Astrocyte (in vitro differentiated cells and primary cell): ENCODE data around the gene ANKH. TPM values are rescaled to one million over a fixed set of nuclear protein-coding genes. Genes with fewer than 3 reads are reported as not detected.
A peak's percentile ranks its signal among the peaks of the same experiment; 100 is the strongest.

Experiments
- DNase-seq: peaks from one replicate; pipeline ENCODE4 v3.0.0-alpha.2; 2010; ENCODE audit warnings: low read depth
- FAIRE-seq: peaks from 2 replicates; lab custom pipeline; 2011; peaks lifted over from hg19 to GRCh38; lab: Jason Lieb, UNC
- H2AFZ ChIP-seq: 2 replicates; pipeline ENCODE4 v1.6.0; 2012; ENCODE audit warnings: low read depth, low read length, inconsistent platforms
- H3K27ac ChIP-seq: 2 replicates; pipeline ENCODE4 v1.5.1; 2011; ENCODE audit warnings: low read depth, low read length, inconsistent platforms
- H3K27me3 ChIP-seq: 2 replicates; pipeline ENCODE4 v1.6.0; 2011; ENCODE audit warnings: low read length, inconsistent platforms; ENCODE audit not compliant: insufficient read depth
- H3K36me3 ChIP-seq: 2 replicates; pipeline ENCODE4 v1.5.1; 2011; ENCODE audit warnings: low read length, inconsistent platforms; ENCODE audit not compliant: insufficient read depth
- H3K4me1 ChIP-seq: 2 replicates; pipeline ENCODE4 v1.5.1; 2011; ENCODE audit warnings: low read length, inconsistent platforms; ENCODE audit not compliant: insufficient read depth
- H3K4me2 ChIP-seq: 2 replicates; pipeline ENCODE4 v1.6.0; 2012; ENCODE audit warnings: low read length, inconsistent platforms
- H3K4me3 ChIP-seq: 2 replicates; pipeline ENCODE4 v1.5.1; 2011; ENCODE audit warnings: low read depth, mild to moderate bottlenecking, low read length, inconsistent platforms; ENCODE audit not compliant: insufficient read depth
- H3K79me2 ChIP-seq: 2 replicates; pipeline ENCODE4 v1.6.0; 2012; ENCODE audit warnings: mild to moderate bottlenecking, low read length, inconsistent platforms; ENCODE audit not compliant: insufficient read depth
- H3K9ac ChIP-seq: 2 replicates; pipeline ENCODE4 v1.6.0; 2012; ENCODE audit warnings: mild to moderate bottlenecking, low read length, inconsistent platforms
- H3K9me3 ChIP-seq: 2 replicates; pipeline ENCODE4 v1.5.1; 2012; ENCODE audit warnings: low read depth, mild to moderate bottlenecking, low read length, inconsistent platforms; ENCODE audit not compliant: insufficient read depth
- H4K20me1 ChIP-seq: 2 replicates; pipeline ENCODE4 v1.6.0; 2012; ENCODE audit warnings: low read length, inconsistent platforms; ENCODE audit not compliant: insufficient read depth
- H3K27ac Mint-ChIP-seq: one replicate; pipeline ENCODE4 v1.8.0; 2021; ENCODE audit warnings: mild to moderate bottlenecking, mixed read lengths; ENCODE audit not compliant: unreplicated experiment
- H3K27me3 Mint-ChIP-seq: one replicate; pipeline ENCODE4 v1.8.0; 2021; ENCODE audit warnings: low read depth, mixed read lengths; ENCODE audit not compliant: unreplicated experiment
- H3K36me3 Mint-ChIP-seq: one replicate; pipeline ENCODE4 v1.8.0; 2021; ENCODE audit warnings: low read depth, mixed read lengths; ENCODE audit not compliant: unreplicated experiment
- H3K4me1 Mint-ChIP-seq: one replicate; pipeline ENCODE4 v1.8.0; 2021; ENCODE audit warnings: low read depth, mixed read lengths; ENCODE audit not compliant: unreplicated experiment
- H3K4me3 Mint-ChIP-seq: one replicate; pipeline ENCODE4 v1.8.0; 2021; ENCODE audit warnings: mild to moderate bottlenecking, moderate library complexity, mixed read lengths; ENCODE audit not compliant: unreplicated experiment
- H3K9me3 Mint-ChIP-seq: one replicate; pipeline ENCODE4 v1.8.0; 2021; ENCODE audit warnings: mild to moderate bottlenecking, mixed read lengths; ENCODE audit not compliant: unreplicated experiment
- EZH2 ChIP-seq: IDR thresholded peaks from 2 replicates; pipeline ENCODE4 v1.6.1; 2012; ENCODE audit warnings: mild to moderate bottlenecking, low read length, inconsistent platforms; ENCODE audit not compliant: insufficient read depth
- total RNA-seq: library from RNA; stranded (reverse); gene quantifications from 2 replicates; pipeline ENCODE4 v1.2.1, GENCODE V29; 2021
- TF ChIP-seq, protein P1 (sequence below): IDR thresholded peaks from 2 replicates; pipeline ENCODE4 v1.5.1; 2011; ENCODE audit warnings: low read depth, mild to moderate bottlenecking, inconsistent platforms, low read length, moderate library complexity; ENCODE audit not compliant: insufficient read depth

The ANKH gene
- total RNA-seq, 1 donor from 2014 or later, result 15.8 TPM

DNA sequence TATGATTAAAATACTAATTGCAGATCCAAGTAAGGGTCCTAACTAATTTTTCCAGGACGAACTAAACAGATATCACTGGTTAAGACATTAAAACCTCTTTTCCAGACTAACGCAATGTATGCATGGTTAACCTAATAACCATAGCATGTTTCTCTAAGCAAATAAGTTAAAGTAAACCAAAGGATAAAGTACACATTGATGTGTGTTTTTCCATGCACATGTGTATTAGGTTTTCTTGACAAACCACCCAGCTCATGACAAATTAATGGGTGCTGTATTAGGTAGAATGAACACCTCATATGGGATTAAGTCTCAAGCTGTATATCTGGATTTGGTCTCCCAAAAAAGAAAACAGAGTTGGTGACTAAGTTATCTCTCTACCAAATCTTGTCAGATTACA lies 45.6 kb downstream of the ANKH start:
- no peak for TF ChIP-seq EZH2
- no peak overlapping the region for H3K4me3 ChIP-seq
- no peaks in the 10 kb centered on the region for H3K9me3 ChIP-seq
- no peak for FAIRE-seq
- H3K4me1 ChIP-seq, result peaks cover 8% of the 10 kb centered on the region
- no peaks in the 10 kb centered on the region for H3K27me3 ChIP-seq
- H3K9ac ChIP-seq, result no peak overlapping the region
- no peaks in the 10 kb centered on the region for H3K36me3 ChIP-seq
- Mint-ChIP-seq H3K27ac (no peak overlapping the region), H3K27me3 (no peaks in the 10 kb centered on the region), H3K9me3 (no peaks in the 10 kb centered on the region), H3K4me3 (no peak overlapping the region), H3K4me1 (peaks cover 2% of the 10 kb centered on the region), H3K36me3 (no peaks in the 10 kb centered on the region)
- H4K20me1 ChIP-seq, result peaks cover 10% of the 10 kb centered on the region
- H2AFZ ChIP-seq, result no peak overlapping the region
- no peak for DNase-seq
- no peak overlapping the region for H3K4me2 ChIP-seq
- no peak overlapping the region for H3K27ac ChIP-seq
- H3K79me2 ChIP-seq, result no peaks in the 10 kb centered on the region

DNA sequence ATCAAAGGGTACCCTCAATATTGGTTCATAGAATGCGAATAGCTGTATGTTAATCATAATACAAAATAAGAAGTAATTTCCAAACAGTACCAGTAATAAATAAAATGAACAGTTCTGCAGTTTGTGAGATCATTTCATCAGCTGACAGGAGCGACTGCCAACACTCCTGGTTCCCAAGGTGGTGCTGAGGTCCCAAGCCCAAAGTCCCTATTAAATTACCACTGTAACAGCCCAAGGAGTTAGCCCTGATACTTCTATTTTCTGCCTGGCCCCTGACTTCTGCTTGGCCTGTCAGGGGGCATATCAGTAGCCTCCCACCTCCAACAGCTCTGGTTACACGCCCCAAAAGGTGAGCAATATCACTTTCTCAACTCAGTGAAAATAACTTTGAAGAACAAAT lies 47.1 kb downstream of the ANKH start:
- H3K9me3 ChIP-seq, result no peaks in the 10 kb centered on the region
- H3K79me2 ChIP-seq, result no peaks in the 10 kb centered on the region
- DNase-seq (no peak), FAIRE-seq (no peak)
- no peak overlapping the region for H3K27ac ChIP-seq
- H3K4me3 Mint-ChIP-seq, result no peak overlapping the region
- TF ChIP-seq EZH2, result no peak
- TF ChIP-seq, protein P1, sequence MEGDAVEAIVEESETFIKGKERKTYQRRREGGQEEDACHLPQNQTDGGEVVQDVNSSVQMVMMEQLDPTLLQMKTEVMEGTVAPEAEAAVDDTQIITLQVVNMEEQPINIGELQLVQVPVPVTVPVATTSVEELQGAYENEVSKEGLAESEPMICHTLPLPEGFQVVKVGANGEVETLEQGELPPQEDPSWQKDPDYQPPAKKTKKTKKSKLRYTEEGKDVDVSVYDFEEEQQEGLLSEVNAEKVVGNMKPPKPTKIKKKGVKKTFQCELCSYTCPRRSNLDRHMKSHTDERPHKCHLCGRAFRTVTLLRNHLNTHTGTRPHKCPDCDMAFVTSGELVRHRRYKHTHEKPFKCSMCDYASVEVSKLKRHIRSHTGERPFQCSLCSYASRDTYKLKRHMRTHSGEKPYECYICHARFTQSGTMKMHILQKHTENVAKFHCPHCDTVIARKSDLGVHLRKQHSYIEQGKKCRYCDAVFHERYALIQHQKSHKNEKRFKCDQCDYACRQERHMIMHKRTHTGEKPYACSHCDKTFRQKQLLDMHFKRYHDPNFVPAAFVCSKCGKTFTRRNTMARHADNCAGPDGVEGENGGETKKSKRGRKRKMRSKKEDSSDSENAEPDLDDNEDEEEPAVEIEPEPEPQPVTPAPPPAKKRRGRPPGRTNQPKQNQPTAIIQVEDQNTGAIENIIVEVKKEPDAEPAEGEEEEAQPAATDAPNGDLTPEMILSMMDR, result no peak
- no peak overlapping the region for H2AFZ ChIP-seq
- peaks cover 4% of the 10 kb centered on the region for H3K4me1 ChIP-seq
- H3K9ac ChIP-seq, result no peak overlapping the region
- peaks cover 3% of the 10 kb centered on the region for H3K4me1 Mint-ChIP-seq
- peaks cover 2% of the 10 kb centered on the region for H3K9me3 Mint-ChIP-seq
- H3K27me3 Mint-ChIP-seq, result no peaks in the 10 kb centered on the region
- no peaks in the 10 kb centered on the region for H3K27me3 ChIP-seq
- no peak overlapping the region for H3K4me2 ChIP-seq
- no peaks in the 10 kb centered on the region for H4K20me1 ChIP-seq
- H3K36me3 Mint-ChIP-seq, result peaks cover 2% of the 10 kb centered on the region
- no peak overlapping the region for H3K4me3 ChIP-seq
- no peaks in the 10 kb centered on the region for H3K36me3 ChIP-seq
- H3K27ac Mint-ChIP-seq, result no peak overlapping the region

DNA sequence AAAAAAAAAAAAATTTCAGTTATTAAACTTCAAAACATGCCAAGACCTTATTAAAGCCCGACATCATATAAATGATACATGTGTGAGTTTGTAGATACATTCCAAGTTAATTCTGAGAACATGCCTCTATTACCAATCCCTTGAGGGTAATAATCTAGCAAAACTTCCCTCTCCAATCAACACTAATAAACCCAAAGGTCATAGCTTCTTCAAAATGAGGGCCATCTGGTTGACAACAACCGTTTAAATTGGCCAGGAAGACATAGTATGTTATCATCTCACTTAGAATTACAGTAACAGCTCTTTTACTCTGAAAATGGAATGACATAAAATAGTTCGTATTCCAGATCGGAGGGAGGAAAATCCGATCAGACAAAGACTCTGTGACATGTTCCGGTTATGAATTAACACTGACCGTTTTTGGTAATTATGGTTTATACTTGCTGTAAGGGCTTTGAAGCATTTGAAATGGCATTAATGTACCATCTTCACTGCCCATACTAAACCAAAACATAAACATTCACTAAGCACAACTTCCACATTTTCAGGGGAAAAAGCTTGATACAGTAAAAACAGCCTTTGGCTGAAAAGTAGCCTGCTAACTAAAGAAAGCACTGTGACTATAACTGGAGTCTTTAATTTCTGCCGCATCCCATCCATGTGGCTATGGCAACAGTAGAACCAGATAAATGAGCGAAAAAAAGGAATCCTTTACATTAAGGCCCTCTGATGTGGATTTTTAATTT lies 50.3 kb downstream of the ANKH start:
- Histone ChIP-seq H3K79me2 (no peaks in the 10 kb centered on the region), H3K9me3 (no peaks in the 10 kb centered on the region), H3K4me2 (peak overlapping the region; percentile 37), H4K20me1 (no peaks in the 10 kb centered on the region), H3K4me1 (peaks cover 12% of the 10 kb centered on the region), H2AFZ (no peak overlapping the region), H3K9ac (no peak overlapping the region), H3K4me3 (no peak overlapping the region), H3K36me3 (no peaks in the 10 kb centered on the region), H3K27ac (no peak overlapping the region), H3K27me3 (no peaks in the 10 kb centered on the region)
- TF ChIP-seq, protein P1, result no peak
- no peak for TF ChIP-seq EZH2
- Mint-ChIP-seq H3K4me1 (peaks cover 12% of the 10 kb centered on the region), H3K27ac (no peak overlapping the region), H3K4me3 (no peak overlapping the region), H3K36me3 (peaks cover 2% of the 10 kb centered on the region), H3K27me3 (no peaks in the 10 kb centered on the region), H3K9me3 (peaks cover 2% of the 10 kb centered on the region)
- DNase-seq (no peak), FAIRE-seq (no peak)
